NT2/D1 (cell line): ENCODE results near the gene CACNA2D3.

Source experiments
- SUZ12 ChIP-seq: IDR thresholded peaks from 2 replicates; pipeline ENCODE4 v1.6.1; 2011; ENCODE audit not compliant: insufficient read length, insufficient read depth; ENCODE audit errors: extremely low read depth
- YY1 ChIP-seq: IDR thresholded peaks from 2 replicates; pipeline ENCODE4 v1.6.1; 2011; ENCODE audit not compliant: insufficient read length, insufficient read depth

DNA sequence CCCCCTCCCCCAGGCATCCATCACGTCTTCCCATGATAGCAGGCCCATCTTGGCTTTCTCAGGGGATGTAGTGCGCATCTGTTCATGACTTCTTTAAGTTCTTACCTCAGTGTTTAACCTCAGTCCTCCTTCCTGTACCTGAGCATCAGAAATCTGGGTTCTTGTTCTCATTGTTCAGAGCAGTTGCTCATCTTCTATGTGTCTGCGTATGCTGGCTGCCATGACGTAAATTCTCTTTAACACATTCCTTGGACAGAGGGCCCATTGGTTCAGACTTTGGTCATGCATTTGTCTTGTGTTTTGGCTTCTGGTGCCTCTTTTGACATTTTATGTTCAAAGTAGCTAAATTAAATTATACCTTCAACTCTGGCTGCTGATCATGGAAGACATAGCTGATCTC is 227.3 kb downstream of the CACNA2D3 start:
- TF ChIP-seq SUZ12, result no peak
- no peak for TF ChIP-seq YY1
